IMR-90 (cell line): Measurements from ENCODE around the gene EMP1.

Source experiments
- CHD1 ChIP-seq: IDR thresholded peaks from 2 replicates; pipeline ENCODE4 v1.6.1; 2012; ENCODE audit warnings: low read depth, low read length, improper control_type of control experiment
- FOS ChIP-seq: fragments of 150-350 bp; IDR thresholded peaks from 2 replicates; pipeline ENCODE4 v1.6.1; 2016; ENCODE audit warnings: low read depth, low read length
- MXI1 ChIP-seq: IDR thresholded peaks from 2 replicates; pipeline ENCODE4 v1.6.1; 2012; ENCODE audit warnings: low read depth, mild to moderate bottlenecking, low read length, moderate library complexity, borderline replicate concordance
- POLR2A ChIP-seq: IDR thresholded peaks from 2 replicates; pipeline ENCODE4 v1.6.1; 2012; ENCODE audit warnings: mild to moderate bottlenecking, low read depth, low read length
- RAD21 ChIP-seq: IDR thresholded peaks from 2 replicates; pipeline ENCODE4 v1.6.1; 2012; ENCODE audit warnings: low read length, improper control_type of control experiment
- RFX5 ChIP-seq: IDR thresholded peaks from 2 replicates; pipeline ENCODE4 v1.8.0; 2012; ENCODE audit warnings: low read depth, mild to moderate bottlenecking, low read length, moderate library complexity
- TF ChIP-seq, protein P1 (sequence below): conservative IDR thresholded peaks from 2 replicates; pipeline ENCODE4 v1.5.1; 2012; ENCODE audit warnings: mild to moderate bottlenecking, low read depth, low read length, improper control_type of control experiment
- TF ChIP-seq, protein P2 (sequence below): fragments of 150-350 bp; IDR thresholded peaks from 2 replicates; pipeline ENCODE4 v1.6.1; 2016; ENCODE audit warnings: low read depth, mild to moderate bottlenecking, low read length, moderate library complexity, borderline replicate concordance

DNA sequence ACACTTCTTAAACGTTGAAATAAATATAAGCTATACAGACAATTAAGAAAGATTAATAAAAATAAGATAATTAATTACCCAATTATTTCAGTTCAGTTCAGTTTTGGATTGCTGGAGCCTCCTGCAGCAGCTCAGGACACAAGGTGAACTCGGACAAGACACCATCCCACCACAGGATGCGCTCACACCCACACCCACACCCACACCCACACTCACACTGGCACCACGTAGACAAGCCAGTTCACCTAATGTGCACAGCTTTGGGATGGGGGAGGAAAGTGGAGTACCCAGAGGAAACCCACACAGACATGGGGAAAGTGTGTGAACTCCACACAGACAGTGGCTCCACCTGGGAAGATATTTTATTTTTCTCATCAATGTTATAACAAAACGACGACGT lies 32.1 kb downstream of the EMP1 start:
- TF ChIP-seq, protein P1, sequence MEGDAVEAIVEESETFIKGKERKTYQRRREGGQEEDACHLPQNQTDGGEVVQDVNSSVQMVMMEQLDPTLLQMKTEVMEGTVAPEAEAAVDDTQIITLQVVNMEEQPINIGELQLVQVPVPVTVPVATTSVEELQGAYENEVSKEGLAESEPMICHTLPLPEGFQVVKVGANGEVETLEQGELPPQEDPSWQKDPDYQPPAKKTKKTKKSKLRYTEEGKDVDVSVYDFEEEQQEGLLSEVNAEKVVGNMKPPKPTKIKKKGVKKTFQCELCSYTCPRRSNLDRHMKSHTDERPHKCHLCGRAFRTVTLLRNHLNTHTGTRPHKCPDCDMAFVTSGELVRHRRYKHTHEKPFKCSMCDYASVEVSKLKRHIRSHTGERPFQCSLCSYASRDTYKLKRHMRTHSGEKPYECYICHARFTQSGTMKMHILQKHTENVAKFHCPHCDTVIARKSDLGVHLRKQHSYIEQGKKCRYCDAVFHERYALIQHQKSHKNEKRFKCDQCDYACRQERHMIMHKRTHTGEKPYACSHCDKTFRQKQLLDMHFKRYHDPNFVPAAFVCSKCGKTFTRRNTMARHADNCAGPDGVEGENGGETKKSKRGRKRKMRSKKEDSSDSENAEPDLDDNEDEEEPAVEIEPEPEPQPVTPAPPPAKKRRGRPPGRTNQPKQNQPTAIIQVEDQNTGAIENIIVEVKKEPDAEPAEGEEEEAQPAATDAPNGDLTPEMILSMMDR, result no peak
- TF ChIP-seq FOS (no peak), MXI1 (no peak), CHD1 (no peak), POLR2A (no peak), RFX5 (no peak), RAD21 (no peak)
- TF ChIP-seq, protein P2, sequence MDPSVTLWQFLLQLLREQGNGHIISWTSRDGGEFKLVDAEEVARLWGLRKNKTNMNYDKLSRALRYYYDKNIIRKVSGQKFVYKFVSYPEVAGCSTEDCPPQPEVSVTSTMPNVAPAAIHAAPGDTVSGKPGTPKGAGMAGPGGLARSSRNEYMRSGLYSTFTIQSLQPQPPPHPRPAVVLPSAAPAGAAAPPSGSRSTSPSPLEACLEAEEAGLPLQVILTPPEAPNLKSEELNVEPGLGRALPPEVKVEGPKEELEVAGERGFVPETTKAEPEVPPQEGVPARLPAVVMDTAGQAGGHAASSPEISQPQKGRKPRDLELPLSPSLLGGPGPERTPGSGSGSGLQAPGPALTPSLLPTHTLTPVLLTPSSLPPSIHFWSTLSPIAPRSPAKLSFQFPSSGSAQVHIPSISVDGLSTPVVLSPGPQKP, result no peak
